Left ventricle myocardium inferior (tissue), 1 donor: Measurements from ENCODE around the gene BACE1. TPM values are rescaled to one million over a fixed set of nuclear protein-coding genes. Genes with fewer than 3 reads are reported as not detected.
A peak's percentile ranks its signal among the peaks of the same experiment; 100 is the strongest.
"Not testable (repeated sequence)": the region's sequence is repeated elsewhere in the genome, so short reads cannot be mapped to it uniquely, and the experiment has no call there.

Experiments
- DNase-seq: peaks from one replicate; pipeline ENCODE4 v3.0.0-alpha.2; 2020
- H3K27ac ChIP-seq: fragments of 200-600 bp; replicated peaks from 2 replicates; pipeline ENCODE4 v1.8.0; 2021
- H3K27me3 ChIP-seq: fragments of 200-600 bp; 2 replicates; pipeline ENCODE4 v1.8.0; 2021; ENCODE audit warnings: low read depth
- H3K36me3 ChIP-seq: fragments of 200-600 bp; 2 replicates; pipeline ENCODE4 v1.8.0; 2021
- H3K4me1 ChIP-seq: fragments of 200-600 bp; 2 replicates; pipeline ENCODE4 v1.8.0; 2021
- H3K4me3 ChIP-seq: fragments of 200-600 bp; 2 replicates; pipeline ENCODE4 v1.8.0; 2021; ENCODE audit warnings: mild to moderate bottlenecking, moderate library complexity
- H3K9me3 ChIP-seq: fragments of 200-600 bp; replicated peaks from 2 replicates; pipeline ENCODE4 v1.8.0; 2021
- CTCF ChIP-seq: fragments of 200-600 bp; IDR thresholded peaks from 2 replicates; pipeline ENCODE4 v1.8.0; 2021; ENCODE audit warnings: antibody characterized with exemption, mild to moderate bottlenecking, borderline replicate concordance
- intact Hi-C: fragments of 100-400 bp; cut with micrococcal nuclease; formaldehyde crosslinking; loops from one replicate; pipeline ENCODE4 v1.11.0; 2022
- total RNA-seq: library from RNA; stranded (reverse); fragmentation: NEBNext Ultra II Directional; extraction: Animal tissue kit (Norgen Biotek cat#: 25700); gene quantifications from one replicate; pipeline ENCODE4 v1.2.1, GENCODE V29; 2021
- donor health status: DM: no; HTN: yes; CAD: no; lungs with severe emphysema.

Gene BACE1
- total RNA-seq, 1 donor from 2014 or later: 13.8 TPM

- Histone ChIP-seq H3K36me3 (no peaks in the 10 kb centered on the region), H3K4me1 (peaks cover 19% of the 10 kb centered on the region), H3K27ac (peak overlapping the region; percentile 92), H3K4me3 (peak overlapping the region; percentile 84), H3K27me3 (no peaks in the 10 kb centered on the region), H3K9me3 (no peaks in the 10 kb centered on the region)
- DNase-seq: no peak
- intact Hi-C loops: no loop called here
- TF ChIP-seq CTCF: no peak
Observed at GRCh38 chr11:117328375-117329010, 12.4 kb upstream of the BACE1 start.

- Histone ChIP-seq H3K9me3 (no peaks in the 10 kb centered on the region), H3K27me3 (no peaks in the 10 kb centered on the region), H3K4me1 (peaks cover 19% of the 10 kb centered on the region), H3K36me3 (no peaks in the 10 kb centered on the region), H3K27ac (peak within 1 kb of the TSS; percentile 92), H3K4me3 (peak within 1 kb of the TSS; percentile 84)
- intact Hi-C loops: no loop called here
- peak; percentile 96 for DNase-seq
- TF ChIP-seq CTCF: no peak
Observed at GRCh38 chr11:117327567-117328374, 11.7 kb upstream of the BACE1 start, which contains the start of gene CEP164. TSS of gene CEP164 (plus strand) at chr11:117327854. CDS start at chr11:117338587, 10,733 bp downstream.

GRCh38 chr11:117327255-117327566, 11.2 kb upstream of the BACE1 start:
- intact Hi-C loops, H3K36me3 ChIP-seq, DNase-seq, H3K9me3 ChIP-seq, H3K27me3 ChIP-seq: not testable (repeated sequence)
- H3K4me1 ChIP-seq: peaks cover 19% of the 10 kb centered on the region
- H3K27ac ChIP-seq: peak overlapping the region; percentile 92
- peak overlapping the region; percentile 84 for H3K4me3 ChIP-seq

GRCh38 chr11:117319214-117319840, 3.3 kb upstream of the BACE1 start:
- DNase-seq: no peak
- no peak overlapping the region for H3K4me3 ChIP-seq
- H3K9me3 ChIP-seq: no peaks in the 10 kb centered on the region
- H3K27me3 ChIP-seq: no peaks in the 10 kb centered on the region
- peaks cover 23% of the 10 kb centered on the region for H3K4me1 ChIP-seq
- intact Hi-C loops: no loop called here
- no peak for TF ChIP-seq CTCF
- no peak overlapping the region for H3K27ac ChIP-seq
- no peaks in the 10 kb centered on the region for H3K36me3 ChIP-seq

- peaks cover 29% of the 10 kb centered on the region for H3K4me1 ChIP-seq
- no peak for DNase-seq
- no peaks in the 10 kb centered on the region for H3K27me3 ChIP-seq
- no peaks in the 10 kb centered on the region for H3K9me3 ChIP-seq
- TF ChIP-seq CTCF: no peak
- H3K4me3 ChIP-seq: no peak overlapping the region
- no peaks in the 10 kb centered on the region for H3K36me3 ChIP-seq
- no peak overlapping the region for H3K27ac ChIP-seq
- intact Hi-C loops: no loop called here
Observed at GRCh38 chr11:117318738-117319137, 2.7 kb upstream of the BACE1 start.
